Activated CD4-positive, CD25-positive, alpha-beta regulatory T cell (primary cell): ENCODE results near the gene TPGS1.
"Not testable (repeated sequence)": the region's sequence is repeated elsewhere in the genome, so short reads cannot be mapped to it uniquely, and the experiment has no call there.

Experiments used
- DNase-seq, 4 experiments: peaks; one replicate each; lab custom pipeline; 2025; lab: John Stamatoyannopoulos, UW

Gene TPGS1

GRCh38 chr19:475360-475759 is 31.9 kb upstream of the TPGS1 start:
- no peak for DNase-seq

- DNase-seq, result no peak
Measured at GRCh38 chr19:478236-478903, 28.9 kb upstream of the TPGS1 start.

DNA sequence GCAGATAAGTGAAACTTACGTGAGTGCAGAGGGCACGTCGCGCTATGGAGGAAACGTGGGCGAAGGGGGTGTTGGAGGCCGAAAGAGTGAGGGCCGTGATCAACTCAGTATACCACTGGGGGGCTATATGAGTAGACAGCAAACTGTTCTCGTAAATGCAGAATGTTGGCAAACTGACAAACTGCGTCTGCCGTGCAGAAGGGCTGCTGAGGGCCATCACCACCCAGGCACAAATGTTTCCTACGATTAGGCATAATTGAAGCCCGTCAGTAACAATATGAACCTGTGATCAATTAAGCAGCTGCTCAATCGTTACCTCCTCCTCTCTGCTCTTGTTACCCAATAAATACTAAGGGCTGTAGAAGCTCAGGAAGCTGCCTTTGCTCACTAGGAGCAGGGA is 28.3 kb upstream of the TPGS1 start:
- DNase-seq, result no peak

DNA sequence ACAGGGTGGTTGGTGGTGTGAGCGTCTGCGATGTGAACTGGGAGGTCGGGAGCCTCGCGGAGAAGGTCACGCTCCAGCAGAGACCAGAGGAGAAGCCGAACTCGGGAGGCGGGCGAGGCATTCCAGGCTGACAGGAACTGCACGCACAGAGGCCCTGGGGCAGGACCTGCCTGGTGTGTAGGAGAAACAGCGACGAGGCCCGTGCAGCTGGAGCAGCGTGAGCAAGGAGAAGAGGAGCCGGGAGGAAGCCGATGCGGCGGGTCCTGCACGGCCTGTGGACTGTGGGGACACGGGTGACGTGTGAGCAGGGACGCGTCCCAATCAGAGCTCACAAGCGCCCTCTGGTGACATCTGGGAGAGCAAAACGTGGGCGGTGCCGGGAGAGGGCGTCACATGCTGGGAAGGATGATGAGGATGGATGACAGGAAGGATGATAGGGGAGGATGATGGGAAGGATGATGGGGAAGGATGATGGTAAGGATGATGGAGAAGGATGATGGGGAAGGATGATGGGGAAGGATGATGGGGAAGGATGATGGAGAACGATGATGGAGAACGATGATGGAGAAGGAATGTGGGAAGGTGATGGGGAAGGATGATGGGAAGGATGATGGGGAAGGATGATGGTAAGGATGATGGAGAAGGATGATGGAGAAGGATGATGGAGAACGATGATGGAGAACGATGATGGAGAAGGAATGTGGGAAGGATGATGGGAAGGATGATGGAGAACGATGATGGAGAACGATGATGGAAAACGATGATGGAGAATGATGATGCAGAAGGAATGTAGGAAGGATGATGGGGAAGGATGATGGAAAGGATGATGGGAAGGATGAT is 27.1 kb upstream of the TPGS1 start:
- DNase-seq, result no peak

GRCh38 chr19:481100-481499 is 26.2 kb upstream of the TPGS1 start:
- not testable (repeated sequence) for DNase-seq

GRCh38 chr19:482186-483041 is 24.9 kb upstream of the TPGS1 start:
- no peak for DNase-seq

DNA sequence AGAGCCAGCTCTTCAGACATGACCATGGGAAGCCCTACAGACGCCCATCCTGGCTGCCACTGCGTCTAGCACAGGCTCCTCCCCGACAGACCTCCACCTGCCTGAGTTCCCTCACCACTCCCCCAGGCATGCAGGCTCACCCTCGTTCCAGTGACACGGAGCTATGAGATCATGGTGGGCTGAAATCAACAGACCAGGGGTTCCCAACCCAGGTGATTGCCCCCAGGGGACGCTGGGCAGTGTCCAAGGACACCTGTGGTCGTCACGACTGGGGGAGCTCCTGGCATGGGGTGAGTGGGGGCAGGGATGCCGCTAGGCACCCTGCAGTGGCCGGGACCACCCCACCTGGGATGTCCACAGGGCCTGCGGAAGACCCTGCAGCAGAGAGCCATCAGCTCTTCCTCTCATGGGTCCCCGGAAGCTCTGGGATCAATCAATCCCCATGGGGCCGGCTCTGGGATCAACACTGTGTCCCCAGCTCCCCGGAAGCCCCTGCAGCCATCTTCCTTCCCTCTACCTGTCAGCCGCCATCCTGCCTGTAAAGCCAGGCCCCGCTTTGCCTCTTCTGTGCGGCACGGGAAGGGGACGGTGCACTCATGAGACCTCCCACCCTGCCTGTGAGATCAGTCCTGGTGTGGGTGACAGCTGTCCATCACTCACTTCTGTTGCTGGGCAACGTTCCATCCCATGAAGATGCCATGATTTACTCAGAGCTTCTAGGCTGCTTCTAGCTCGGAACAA is 23.8 kb upstream of the TPGS1 start:
- no peak for DNase-seq

DNA sequence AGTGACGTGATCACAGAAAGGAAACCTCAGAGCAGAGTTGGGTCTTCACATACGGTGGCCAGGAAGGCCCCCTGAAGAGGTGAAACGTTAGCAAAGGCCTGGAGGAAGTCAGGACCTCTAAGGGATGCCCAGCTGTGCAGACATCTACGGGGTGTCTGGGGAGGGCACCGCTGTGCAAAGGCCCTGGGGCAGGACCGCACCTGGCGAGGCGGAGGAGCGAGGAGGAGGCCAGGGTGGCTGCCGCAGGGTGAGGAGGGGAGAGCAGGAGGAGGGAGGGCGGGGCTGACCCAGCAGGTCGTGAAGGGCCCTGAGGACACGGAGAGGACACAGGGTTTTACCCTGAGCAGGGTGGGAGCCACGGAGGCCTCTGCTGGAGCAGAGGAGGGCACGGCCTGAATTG is 22.8 kb upstream of the TPGS1 start:
- DNase-seq, result no peak

- no peak for DNase-seq
Measured at GRCh38 chr19:485077-485476, 22.2 kb upstream of the TPGS1 start.

DNA sequence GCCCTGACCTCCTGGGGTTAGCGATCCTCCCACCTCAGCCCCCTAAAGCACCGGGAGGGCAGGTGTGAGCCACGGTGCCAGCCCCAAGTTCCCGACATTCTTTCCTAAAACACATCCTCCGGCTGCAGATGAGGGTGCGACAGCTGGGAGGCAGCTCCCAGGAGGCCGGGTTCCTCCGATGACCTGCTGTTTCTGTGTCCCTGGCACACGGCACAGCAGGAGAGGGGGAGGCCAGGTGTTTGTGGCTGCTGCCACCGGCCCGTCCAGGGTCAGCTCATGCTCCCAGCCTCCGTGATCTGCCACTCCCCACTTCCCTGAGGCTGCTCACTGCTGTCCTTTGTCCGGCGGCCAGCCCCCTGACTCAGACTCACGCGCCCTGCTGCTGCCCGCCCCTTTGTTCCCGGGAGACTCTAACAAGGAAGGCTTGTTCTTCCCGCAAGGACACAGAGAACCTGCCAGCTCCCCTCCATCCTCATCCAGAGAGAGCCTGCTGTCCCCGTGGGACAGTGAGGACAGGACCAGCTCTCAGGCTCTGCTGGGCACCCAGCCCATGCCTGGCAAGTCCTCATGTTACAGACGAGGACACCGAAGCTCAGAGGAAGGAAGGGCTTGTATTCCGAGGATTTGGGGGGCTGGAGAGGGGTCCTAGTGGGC is 21.6 kb upstream of the TPGS1 start:
- DNase-seq, result no peak

- peak; percentile 81 to 94 (median 88) for DNase-seq
Measured at GRCh38 chr19:488505-489417, 18.5 kb upstream of the TPGS1 start.

DNA sequence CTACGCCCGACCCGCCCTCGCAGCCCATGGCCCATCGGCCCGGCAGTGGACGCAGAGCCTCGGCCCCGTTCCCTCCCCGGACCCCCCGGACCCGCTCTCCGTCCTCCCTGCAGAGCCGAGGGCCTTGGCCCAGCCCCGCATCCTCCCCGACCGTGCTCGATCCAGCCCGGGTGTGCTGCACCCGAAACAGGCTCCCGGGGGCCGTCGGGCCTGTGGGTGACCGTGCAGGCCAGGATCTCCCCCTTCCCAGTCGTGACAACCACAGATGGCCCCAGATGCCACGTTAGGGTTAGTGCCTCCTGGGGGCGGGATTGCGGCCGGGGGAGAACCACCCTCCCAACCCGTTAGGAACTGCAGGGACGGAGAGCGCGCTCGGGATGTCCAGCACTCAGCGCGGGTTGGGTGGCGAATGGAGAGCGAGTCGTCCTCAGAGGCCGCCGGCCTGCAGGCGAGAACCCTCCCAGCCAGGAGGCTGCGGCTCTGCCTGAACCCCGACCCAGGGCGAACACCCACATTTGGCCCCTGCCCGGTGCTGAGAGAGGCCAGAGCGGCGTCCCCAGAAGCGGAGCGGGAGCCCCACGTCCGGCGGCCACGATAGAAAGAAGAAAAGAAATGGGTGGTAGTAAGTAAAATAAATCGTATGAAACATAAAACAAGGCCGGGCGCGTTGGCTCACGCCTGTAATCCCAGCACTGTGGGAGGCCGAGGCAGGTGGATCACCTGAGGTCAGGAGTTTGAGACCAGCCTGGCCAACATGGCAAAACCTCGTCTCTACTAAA is 17.7 kb upstream of the TPGS1 start:
- no peak for DNase-seq

DNA sequence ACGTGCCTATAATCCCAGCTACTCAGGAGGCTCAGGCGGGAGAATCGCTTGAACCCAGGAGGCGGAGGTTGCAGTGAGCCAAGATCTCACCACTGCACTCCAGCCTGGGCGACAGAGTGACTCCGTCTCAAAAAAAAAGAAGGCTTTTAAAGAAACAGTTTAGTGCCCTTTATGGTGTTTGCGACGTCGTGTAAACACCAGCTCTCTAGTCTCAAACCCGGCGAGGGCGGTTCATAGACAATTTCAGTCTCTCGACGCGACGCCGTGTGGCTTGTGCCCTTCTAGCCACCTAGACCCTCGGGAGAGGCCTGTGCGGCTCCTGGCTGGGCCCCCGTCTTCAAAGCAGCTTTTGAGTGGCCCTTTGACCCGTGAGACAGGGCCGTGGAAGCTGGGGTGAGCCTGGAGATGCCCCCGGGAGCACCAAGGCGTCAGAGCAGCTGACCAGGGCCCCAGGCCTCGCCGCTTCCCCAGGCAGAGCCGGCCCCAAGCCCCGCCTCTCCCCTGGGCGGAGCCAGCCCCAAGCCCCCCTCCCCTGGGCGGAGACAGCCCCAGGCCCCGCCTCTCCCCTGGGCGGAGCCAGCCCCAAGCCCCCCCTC is 16.1 kb upstream of the TPGS1 start:
- DNase-seq, result no peak

DNA sequence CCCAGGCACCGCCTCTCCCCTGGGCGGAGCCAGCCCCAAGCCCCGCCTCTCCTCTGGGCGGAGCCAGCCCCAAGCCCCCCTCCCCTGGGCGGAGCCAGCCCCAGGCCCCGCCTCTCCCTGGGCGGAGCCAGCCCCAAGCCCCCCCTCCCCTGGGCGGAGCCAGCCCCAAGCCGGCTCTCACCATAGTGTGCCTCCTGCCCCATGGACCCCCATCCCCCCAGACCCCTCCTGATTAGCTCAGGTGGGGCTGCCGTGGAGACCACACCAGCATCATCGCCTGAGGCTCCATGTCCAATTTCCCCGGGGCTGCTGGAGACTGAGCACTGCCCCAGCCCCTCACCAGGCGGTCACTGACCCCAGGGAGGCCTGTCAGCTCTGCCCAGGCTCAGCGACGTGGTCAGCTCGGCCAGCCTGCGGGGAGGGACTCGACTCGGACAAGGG is 15.2 kb upstream of the TPGS1 start:
- peak in 2 of 4 experiments; percentile 27 to 32 for DNase-seq

GRCh38 chr19:493391-494170 is 13.7 kb upstream of the TPGS1 start:
- no peak for DNase-seq

- DNase-seq, result no peak
Measured at GRCh38 chr19:494171-495080, 12.9 kb upstream of the TPGS1 start.

DNA sequence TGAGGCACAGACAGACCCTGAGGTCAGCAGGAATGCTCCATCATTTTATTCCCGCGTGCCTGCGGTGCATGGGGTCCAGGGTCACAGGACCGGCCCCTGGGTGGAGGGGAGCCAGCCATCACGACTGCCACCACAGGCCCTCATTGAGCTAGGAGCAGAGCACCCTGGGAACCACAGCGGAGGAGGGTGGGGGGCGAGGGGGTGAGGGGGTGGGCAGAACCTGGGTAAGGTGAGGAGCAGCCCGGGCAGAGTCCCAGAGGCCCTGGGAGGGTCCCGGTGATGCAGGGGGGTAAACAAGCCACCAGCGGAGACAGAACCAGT is 12.3 kb upstream of the TPGS1 start:
- DNase-seq, result no peak
